ENCODE results near the gene DIP2C. TPM values are rescaled to one million over a fixed set of nuclear protein-coding genes. Genes with fewer than 3 reads are reported as not detected.

DIP2C gene, protein sequence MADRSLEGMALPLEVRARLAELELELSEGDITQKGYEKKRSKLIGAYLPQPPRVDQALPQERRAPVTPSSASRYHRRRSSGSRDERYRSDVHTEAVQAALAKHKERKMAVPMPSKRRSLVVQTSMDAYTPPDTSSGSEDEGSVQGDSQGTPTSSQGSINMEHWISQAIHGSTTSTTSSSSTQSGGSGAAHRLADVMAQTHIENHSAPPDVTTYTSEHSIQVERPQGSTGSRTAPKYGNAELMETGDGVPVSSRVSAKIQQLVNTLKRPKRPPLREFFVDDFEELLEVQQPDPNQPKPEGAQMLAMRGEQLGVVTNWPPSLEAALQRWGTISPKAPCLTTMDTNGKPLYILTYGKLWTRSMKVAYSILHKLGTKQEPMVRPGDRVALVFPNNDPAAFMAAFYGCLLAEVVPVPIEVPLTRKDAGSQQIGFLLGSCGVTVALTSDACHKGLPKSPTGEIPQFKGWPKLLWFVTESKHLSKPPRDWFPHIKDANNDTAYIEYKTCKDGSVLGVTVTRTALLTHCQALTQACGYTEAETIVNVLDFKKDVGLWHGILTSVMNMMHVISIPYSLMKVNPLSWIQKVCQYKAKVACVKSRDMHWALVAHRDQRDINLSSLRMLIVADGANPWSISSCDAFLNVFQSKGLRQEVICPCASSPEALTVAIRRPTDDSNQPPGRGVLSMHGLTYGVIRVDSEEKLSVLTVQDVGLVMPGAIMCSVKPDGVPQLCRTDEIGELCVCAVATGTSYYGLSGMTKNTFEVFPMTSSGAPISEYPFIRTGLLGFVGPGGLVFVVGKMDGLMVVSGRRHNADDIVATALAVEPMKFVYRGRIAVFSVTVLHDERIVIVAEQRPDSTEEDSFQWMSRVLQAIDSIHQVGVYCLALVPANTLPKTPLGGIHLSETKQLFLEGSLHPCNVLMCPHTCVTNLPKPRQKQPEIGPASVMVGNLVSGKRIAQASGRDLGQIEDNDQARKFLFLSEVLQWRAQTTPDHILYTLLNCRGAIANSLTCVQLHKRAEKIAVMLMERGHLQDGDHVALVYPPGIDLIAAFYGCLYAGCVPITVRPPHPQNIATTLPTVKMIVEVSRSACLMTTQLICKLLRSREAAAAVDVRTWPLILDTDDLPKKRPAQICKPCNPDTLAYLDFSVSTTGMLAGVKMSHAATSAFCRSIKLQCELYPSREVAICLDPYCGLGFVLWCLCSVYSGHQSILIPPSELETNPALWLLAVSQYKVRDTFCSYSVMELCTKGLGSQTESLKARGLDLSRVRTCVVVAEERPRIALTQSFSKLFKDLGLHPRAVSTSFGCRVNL (N-terminal part only)
- polyA plus RNA-seq (2012; ENCODE audit: insufficient read depth, insufficient read length): 2.0 TPM

DNA sequence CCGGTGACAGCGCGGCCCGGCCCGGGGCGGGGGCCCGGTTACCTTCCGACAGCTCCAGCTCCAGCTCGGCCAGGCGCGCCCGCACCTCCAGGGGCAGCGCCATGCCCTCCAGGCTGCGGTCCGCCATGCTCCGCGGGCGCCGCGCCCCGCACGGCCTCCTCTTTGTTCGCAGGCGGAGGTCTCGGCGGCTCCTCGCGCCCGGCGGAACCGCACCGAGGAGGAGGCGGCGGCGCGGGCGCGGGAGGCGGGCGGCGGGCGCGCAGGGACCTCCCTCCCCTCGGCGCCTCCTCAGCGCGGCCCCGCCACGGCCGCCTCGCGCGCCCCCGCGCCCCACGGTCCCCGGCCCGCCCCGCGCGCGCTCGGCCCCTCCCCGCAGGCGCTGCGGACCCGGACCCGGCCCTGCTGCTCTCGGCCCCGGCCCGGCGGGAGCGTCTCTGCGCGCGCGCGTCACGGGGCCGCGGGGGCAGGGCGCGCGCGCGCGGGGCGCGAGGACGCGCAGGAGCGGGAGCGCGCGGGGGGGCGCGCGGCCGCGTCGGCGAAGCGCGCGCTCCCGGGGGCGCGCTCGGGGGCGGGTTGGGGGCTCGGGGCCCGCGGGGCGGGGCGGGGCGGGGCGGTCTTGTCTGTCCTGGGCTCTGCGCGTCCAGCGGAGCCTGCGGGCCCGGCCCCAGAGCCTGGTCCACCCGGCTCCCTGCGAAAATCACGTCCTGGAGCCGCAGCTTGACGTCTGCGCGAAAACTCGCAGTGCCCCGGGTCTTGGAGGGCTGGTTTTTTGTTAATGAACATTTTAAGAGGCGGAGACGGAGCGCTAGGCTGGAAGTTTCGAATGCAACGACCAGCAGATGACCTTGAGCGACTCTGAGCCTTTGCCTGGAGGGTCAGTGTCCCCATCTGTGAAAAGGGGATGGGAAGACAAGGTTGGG lies at the start of gene DIP2C:
DIP2C (minus strand) TSS at position 217 of the 920 bp plus-strand sequence; CDS start at position 127, 90 bp downstream.
- peak within 1 kb of the TSS; percentile 38 for H3K4me3 ChIP-seq (ENCODE audit: low read length)
- no peak for DNase-seq (ENCODE audit: low read depth, low spot score)

DNA sequence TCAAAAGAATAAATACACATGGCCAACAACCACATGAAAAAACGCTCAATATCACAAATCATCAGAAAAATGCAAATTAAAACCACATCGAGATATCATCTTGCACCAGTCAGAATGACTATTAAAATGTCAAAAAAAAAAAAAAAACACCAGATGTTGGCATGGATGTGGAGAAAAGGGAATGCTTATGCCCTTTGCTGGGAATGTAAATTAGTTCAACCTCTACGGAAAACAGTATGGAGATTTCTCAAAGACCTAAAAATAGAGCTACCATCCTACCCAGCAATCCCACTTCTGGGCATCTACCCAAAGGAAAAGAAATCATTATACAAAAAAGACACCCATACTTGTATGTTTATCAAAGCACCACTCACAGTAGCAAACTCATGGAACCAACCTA lies 45.0 kb upstream of the DIP2C start:
- no peak for DNase-seq (ENCODE audit: low read depth, low spot score)
- no peak overlapping the region for H3K4me3 ChIP-seq (ENCODE audit: low read length)

DNA sequence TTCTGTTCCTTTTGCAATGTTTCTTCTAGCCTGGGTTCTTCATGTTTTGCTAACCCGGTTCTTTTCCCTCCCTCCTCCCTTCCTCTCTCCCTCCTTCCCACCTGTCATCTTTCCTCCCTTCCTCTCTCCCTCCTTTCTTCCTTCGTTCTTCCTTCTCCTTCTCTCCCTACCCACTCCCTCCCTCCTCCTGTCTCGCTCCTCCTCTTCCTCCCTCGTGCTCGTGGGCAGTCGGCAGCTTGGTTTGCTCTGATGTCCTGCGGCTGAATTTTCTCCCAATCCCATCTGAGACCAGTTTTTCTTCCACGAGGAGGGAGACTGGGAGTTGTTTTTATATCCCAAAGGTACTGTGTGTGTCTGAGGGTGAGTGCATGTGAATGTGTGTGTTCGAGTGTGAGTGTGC lies 43.6 kb upstream of the DIP2C start:
- H3K4me3 ChIP-seq (ENCODE audit: low read length): no peak overlapping the region
- DNase-seq (ENCODE audit: low read depth, low spot score): no peak

DNA sequence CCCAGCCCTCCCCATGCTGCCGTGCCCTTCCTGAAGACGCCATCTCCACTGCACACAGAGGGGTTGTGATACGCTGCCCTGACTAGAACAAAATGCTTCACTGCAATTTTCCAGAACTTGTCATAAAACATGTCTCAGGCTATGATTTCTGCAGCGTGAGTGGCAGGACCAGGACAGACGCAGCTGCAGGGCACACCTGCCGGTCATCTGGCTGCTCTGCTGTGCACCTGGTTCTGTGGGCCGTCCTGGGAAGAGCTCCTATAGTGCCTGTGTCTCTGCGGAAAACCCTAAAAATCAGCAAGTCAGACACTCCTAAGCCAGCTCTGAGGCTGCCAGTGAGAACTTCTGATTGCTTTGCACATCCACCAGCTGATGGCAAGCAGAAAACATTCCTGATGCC lies 39.7 kb upstream of the DIP2C start:
- DNase-seq (ENCODE audit: low read depth, low spot score): no peak
- no peak overlapping the region for H3K4me3 ChIP-seq (ENCODE audit: low read length)

DNA sequence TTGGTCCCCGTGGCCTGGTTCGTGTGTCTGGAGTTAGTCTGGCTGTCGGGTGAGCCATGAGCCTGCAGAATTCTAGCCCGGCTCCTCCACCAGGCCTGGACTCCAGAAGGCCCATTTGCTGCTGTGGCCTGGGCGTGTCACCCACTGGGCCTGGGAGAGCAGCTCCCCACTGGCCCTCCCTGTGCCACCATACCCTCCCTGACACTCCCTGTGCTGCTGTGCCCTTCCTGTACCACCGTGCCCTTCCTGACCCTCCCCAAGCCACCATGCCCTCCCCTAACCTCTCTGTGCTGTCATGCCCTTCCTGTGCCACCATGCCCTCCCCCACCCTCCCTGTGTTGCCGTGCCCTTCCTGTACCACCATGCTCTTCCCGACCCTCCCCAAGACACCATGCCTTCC lies 39.1 kb upstream of the DIP2C start:
- DNase-seq (ENCODE audit: low read depth, low spot score): no peak
- H3K4me3 ChIP-seq (ENCODE audit: low read length): no peak overlapping the region

DNA sequence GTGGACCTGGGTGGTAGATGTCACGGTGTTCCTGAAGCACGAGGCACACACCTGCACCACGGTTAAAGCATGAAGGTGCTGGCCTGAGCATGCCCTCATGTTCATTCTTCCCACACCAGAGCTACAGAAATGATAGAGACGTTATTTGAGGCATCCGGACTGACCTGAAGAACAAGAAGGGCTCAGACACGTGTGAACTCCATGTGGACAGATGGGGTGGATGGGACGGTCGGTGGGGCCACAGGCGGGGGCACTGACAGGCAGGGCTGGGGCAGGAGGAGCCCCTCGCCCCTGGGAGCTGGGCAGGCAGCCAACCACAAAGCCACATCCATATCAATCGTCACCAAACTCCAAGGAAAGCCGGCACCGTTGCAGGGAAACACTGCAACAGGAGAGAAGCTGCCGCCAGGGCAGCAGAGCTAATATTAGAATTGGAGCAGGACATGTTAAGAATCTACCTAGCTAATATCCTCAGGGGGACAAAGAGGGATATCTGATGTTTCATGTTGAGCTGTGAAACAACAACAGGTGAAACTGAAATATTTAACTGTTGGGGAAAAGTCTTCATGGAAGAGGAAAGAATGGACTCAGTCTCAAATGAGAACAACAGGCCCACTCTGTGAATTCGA lies 37.8 kb upstream of the DIP2C start:
- no peak for DNase-seq (ENCODE audit: low read depth, low spot score)
- no peak overlapping the region for H3K4me3 ChIP-seq (ENCODE audit: low read length)

DNA sequence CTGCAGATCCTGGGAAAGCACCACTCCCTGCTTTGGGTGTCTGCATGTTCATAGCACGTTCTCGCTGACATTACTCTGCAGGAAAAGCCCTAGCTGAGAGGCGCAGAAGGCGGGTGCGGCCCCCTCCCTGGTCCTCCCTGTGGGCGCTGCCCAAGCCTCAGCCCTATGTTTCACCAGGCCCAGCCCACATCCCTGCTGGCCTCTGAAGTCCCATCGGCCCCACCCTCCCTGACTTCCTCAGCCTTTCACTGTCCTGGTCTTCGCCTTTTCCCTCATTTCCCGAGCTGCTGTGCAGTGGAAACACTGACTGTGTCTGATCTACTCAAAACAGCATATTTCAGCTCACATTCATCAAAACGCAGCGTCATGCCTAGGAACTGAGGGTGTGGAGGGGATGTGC lies 36.3 kb upstream of the DIP2C start:
- no peak for DNase-seq (ENCODE audit: low read depth, low spot score)
- no peak overlapping the region for H3K4me3 ChIP-seq (ENCODE audit: low read length)

DNA sequence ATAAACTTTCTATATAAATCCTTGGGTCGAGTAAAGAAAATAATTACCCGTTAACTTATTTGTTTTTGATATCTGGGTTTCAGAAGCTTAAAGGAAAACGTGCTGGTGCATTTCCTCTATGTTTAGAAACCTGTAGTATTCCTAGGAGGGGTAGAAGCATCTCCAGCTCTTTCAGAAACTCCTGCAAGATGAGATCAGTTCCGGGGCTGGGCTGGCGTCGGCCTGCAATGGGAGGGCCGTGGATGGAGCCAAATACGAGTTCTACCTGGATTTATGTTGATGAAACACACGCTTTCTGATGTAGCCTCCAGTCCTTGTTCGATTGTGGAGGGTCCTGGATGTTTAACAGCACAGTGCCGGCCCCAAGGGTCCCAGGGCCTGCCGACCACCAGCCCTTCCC lies 35.8 kb upstream of the DIP2C start:
- no peak for DNase-seq (ENCODE audit: low read depth, low spot score)
- H3K4me3 ChIP-seq (ENCODE audit: low read length): no peak overlapping the region

DNA sequence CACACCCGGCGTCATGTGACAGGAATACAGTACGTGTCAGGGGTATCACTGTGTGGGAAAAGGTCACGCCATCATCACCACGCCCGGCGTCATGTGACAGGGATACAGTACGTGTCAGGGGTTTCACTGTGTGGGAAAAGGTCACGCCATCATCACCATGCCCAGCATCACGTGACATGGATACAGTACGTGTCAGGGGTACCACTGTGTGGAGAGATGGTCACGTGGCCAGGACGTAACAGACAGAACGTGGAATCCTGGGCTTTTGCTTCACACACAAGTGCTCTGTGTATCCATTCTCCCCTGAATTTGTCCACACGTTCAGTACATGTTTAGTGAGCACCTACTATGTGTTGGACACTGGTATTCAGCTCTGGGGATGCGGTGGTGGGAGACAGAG lies 34.5 kb upstream of the DIP2C start:
- H3K4me3 ChIP-seq (ENCODE audit: low read length): no peak overlapping the region
- DNase-seq (ENCODE audit: low read depth, low spot score): no peak

DNA sequence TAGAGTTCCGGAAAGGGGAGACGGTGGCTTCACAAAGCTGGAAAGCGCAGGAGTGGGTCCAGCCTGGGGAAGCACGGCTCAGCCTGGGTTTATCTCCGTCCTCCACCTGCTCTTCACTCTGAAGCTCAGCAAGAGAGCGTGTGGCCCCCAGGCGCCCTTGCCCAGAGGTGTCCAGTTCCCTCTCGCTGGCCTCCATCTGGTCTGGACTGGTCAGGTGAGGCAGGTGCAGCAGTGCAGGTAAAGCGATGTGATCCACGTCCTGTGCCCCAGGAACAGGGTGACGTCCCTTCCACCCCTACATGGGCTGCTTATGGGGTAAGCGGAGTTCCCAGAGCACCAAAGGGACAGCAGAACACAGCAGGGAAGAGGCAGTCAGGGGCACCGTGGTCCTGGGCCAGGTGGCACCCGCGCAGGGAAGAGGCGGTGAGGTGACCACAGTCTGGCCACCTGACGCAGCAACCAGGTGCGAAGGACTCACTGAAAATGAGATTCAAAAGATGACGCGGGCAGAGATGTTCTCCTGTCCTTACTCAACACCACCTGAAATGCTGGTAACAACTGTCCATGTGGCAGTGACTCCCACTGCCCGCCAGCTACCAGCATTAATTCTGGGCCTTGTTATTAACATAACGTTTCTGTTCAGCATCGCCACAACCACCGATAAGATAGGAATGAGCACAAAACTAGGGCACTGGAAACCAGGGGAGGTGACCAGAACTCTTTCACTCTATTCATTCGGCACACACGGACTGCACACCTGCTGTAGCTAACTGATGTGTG lies 33.0 kb upstream of the DIP2C start:
- no peak overlapping the region for H3K4me3 ChIP-seq (ENCODE audit: low read length)
- no peak for DNase-seq (ENCODE audit: low read depth, low spot score)

DNA sequence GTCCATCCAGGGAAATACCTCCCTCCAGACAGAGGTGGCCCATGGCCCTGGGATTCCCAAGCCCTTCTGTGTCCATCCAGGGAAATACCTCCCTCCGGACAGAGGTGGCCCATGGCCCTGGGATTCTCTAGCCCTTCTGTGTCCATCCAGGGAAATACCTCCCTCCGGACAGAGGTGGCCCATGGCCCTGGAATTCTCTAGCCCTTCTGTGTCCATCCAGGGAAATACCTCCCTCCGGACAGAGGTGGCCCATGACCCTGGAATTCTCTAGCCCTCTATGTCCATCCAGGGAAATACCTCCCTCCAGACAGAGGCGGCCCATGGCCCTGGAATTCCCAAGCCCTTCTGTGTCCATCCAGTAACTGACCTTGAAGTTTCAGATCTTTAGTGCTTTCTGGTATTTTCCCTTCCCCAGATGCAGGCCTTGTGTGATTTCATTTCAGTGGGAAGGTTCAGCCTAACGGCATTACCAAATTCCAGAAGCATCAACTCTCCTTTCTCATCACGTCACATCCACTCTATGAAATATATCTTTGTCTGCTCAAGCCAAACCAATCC lies 28.8 kb upstream of the DIP2C start:
- no peak for DNase-seq (ENCODE audit: low read depth, low spot score)
- no peak overlapping the region for H3K4me3 ChIP-seq (ENCODE audit: low read length)

DNA sequence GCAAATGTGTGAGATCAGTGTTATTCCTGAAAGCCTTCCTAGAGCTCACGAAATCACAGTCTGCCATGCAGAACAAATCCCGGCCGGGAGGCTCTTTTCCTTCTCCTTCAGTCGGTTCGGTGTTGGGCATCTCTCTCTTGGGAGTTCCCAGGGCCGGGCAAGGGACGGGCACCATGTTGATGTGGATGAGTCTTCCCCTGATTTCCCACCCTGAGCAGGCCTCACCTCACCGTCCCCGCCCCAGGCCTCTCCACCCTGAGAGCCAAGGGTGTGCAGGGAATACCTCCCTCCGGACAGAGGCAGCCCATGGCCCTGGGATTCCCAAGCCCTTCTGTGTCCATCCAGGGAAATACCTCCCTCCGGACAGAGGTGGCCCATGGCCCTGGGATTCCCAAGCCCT lies 28.0 kb upstream of the DIP2C start:
- no peak for DNase-seq (ENCODE audit: low read depth, low spot score)
- H3K4me3 ChIP-seq (ENCODE audit: low read length): no peak overlapping the region

DNA sequence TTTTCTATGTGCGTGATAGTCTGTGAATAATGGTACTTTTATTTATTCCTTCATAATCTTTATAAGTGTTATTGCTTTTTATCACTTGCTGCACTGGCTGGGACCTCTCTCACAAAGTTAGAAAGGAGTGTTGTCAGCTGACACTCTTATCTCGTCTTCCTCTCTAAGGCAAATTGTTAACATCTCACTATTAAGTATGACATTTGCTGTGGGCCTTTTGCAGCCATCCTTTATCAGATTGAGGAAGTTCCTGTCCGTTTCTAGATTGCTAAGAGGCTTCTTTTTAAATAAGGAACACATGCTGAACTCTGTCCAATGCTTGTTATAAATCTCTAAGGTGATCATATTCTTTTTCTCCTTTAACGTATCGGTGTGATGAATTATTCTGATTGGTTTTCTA lies 27.4 kb upstream of the DIP2C start:
- no peak overlapping the region for H3K4me3 ChIP-seq (ENCODE audit: low read length)
- DNase-seq (ENCODE audit: low read depth, low spot score): no peak

DNA sequence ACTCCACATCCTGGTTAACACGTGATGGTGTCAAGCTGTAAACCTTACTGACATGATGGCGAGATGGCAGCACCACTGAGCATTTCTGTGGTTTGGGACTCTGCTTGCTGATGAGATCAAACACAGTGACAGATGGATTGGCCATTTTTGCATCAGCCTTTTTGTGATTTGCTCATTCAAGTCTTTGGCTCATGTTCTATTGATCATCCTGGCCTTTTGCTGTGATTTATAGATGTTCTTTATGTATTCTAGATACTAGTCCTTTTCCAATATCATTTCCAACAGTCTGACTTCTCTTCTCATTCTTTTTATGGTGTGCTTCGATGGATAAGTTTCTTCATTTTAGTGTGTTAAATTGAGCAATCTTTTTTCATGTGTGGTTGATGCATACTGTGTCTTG lies 24.7 kb upstream of the DIP2C start:
- H3K4me3 ChIP-seq (ENCODE audit: low read length): no peak overlapping the region
- DNase-seq (ENCODE audit: low read depth, low spot score): no peak

DNA sequence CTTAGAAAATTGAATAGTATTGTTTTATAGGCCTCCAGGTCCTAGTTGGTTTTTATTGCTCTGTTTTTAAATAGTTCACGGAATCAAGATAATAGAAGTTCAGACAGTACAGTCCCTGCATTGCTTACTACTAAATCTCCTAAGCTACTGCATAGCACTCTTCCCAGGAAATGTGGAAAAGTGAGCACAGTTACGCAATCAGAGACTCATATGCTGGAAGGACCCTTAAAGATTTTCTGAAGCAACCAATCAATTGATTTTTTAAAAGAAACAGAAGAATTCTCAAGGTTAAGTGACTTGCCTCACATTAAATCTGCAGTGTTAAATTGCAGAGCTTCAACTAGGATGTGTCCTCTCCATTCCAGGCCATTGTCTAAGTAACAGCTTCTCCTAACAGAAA lies 23.1 kb upstream of the DIP2C start:
- H3K4me3 ChIP-seq (ENCODE audit: low read length): no peak overlapping the region
- no peak for DNase-seq (ENCODE audit: low read depth, low spot score)

DNA sequence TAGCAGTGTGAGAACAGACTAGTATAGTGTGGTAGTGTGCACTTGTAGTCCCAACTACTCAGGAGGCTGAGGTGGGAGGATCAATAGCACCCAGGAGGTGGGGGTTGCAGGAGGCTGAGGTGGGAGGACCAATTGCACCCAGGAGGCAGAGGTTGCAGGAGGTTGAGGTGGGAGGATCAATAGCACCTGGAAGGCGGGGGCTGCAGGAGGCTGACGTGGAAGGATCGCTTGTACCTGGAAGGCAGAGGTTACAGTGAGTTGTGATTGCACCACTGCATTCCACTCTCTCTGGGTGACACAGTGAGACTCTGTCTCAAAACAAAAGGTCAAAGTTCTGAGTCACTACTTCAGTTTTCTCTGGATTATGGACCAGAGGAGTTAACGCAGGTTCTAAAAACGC lies 22.6 kb upstream of the DIP2C start:
- no peak for DNase-seq (ENCODE audit: low read depth, low spot score)
- H3K4me3 ChIP-seq (ENCODE audit: low read length): no peak overlapping the region

DNA sequence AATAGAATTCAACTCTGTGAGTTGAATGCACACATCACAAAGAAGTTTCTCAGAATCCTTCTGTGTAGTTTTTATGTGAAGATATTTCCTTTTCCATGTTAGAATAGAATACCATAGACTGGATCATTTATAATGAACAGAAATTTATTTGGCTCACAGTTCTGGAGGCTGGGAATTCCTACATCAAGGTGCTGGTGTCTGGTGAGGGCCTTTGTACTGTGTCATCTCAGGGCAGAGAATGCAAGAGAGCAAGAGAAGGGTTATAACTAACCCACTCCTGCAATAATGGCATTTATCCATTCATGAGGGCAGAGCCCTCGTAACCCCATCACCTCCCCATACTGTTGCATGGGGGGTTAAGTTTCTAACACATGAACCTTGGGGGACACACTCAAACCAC lies 18.4 kb upstream of the DIP2C start:
- no peak for DNase-seq (ENCODE audit: low read depth, low spot score)
- no peak overlapping the region for H3K4me3 ChIP-seq (ENCODE audit: low read length)

Measured in Jurkat, Clone E6-1 (cell line).